ENCODE results near the gene PIP5K1C. TPM values are rescaled to one million over a fixed set of nuclear protein-coding genes. Genes with fewer than 3 reads are reported as not detected.
"Not testable (repeated sequence)": the region's sequence is repeated elsewhere in the genome, so short reads cannot be mapped to it uniquely, and the experiment has no call there.

Gene PIP5K1C
- total and polyA plus RNA-seq, 7 donors, result 8.7 to 22.4 (median 16.3) TPM

DNA sequence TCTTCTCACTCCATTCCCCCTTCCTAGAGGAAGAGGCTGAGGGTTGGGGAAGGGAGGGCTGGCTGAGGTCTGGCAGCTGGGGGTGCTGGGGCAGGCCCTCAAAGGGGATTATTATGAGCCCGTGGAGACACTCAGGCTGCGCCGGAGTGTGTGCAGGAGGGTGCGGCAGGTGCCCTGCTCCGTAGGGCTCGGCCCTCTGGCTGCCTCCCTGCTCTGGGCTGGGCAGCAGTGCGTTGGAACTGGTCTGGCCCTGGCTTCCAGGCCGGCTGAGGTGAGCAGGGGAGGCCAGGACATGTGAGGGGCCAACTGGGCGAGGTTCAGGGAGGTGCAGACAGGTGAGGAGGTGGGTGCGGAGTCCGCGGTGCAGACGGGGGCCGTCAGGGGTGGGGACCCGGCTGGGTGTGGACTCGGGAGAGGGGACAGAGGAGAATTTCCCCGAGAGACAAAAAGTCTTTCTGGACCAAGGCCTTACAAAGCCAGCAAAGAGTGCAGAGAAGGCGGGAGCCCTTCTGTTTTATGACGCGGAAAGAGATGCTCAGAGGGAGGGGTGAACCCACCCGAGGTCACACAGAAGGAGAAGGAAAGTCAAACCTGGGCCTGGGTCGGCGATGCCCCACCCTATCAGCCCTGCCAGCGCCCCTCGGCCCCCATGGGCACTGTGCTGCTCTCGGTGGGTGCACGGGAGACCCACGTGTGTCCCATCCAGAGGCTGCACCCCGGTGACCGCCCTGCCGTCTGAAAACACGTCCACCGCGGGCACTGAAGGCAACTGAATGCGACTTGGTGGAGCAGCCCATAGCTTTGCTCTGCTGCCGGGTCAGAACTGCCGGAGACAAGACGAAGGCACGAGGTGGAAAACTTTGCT lies 31.0 kb downstream of the PIP5K1C start:
- Histone ChIP-seq H3K4me3 (no peak overlapping the region), H3K9me3 (no peaks in the 10 kb centered on the region), H3K4me1 (peaks cover 36% of the 10 kb centered on the region), H3K27me3 (ENCODE audit: insufficient read depth in 3 of 3, low read length in 2 of 3) (no peaks in the 10 kb centered on the region), H3K36me3 (ENCODE audit: insufficient read depth in 1 of 2, low read depth in 1 of 2) (peaks cover 0 to 10% of the 10 kb centered on the region in 2 donors), H3K27ac (peak overlapping the region; percentile 80)
- DNase-seq (no peak), ATAC-seq (no peak)
- 71 to 80% (median 72%) methylated on average over 37 to 39 of the region's 39 CpGs for WGBS, 3 donors
- intact Hi-C loops (cut with DNase I), result no loop called here
- TF ChIP-seq, protein P1, sequence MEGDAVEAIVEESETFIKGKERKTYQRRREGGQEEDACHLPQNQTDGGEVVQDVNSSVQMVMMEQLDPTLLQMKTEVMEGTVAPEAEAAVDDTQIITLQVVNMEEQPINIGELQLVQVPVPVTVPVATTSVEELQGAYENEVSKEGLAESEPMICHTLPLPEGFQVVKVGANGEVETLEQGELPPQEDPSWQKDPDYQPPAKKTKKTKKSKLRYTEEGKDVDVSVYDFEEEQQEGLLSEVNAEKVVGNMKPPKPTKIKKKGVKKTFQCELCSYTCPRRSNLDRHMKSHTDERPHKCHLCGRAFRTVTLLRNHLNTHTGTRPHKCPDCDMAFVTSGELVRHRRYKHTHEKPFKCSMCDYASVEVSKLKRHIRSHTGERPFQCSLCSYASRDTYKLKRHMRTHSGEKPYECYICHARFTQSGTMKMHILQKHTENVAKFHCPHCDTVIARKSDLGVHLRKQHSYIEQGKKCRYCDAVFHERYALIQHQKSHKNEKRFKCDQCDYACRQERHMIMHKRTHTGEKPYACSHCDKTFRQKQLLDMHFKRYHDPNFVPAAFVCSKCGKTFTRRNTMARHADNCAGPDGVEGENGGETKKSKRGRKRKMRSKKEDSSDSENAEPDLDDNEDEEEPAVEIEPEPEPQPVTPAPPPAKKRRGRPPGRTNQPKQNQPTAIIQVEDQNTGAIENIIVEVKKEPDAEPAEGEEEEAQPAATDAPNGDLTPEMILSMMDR (IDR thresholded peaks at IDR 0.05), result no peak

DNA sequence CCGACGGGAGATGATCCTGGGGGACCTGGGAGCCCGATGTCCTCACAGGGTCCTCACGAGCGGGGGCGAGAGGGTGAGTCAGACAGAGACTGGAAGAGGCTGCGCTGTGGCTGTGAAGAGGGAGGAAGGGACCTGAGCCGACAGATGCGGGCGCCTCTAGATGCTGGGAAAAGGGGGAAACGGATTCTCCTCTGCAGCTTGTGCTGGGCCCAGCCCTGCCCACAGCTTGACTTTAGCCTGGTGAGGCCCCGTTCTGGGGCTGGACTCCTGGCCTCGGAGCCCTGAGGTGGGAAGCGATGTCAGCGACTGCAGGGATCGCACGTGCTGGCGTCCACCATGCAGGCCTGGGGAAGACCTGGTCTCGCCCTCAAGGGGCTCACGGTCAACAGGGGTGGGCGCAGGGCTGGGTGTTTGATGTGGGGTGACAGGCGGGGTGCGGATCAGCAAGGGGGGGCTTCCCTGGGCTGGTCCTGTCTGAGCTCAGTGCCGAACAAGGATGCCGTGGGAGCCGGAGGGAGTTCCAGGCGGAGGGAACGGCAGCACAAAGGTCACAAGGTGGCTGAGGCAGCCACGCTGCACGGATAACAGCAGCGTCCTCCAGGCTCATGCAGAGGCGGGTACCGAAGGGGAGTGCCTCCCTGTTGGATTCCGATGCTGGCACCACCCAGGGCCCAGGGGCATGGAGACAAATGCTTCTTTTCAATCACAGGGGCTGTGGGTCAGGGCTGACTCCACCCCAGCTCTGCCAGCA lies 31.8 kb downstream of the PIP5K1C start:
- no peak for DNase-seq
- ATAC-seq, result no peak
- Histone ChIP-seq H3K4me3 (no peak overlapping the region), H3K27ac (peak overlapping the region; percentile 80), H3K27me3 (ENCODE audit: insufficient read depth in 3 of 3, low read length in 2 of 3) (no peaks in the 10 kb centered on the region), H3K36me3 (ENCODE audit: insufficient read depth in 1 of 2, low read depth in 1 of 2) (peaks cover 0 to 18% of the 10 kb centered on the region in 2 donors), H3K4me1 (peaks cover 36% of the 10 kb centered on the region), H3K9me3 (no peaks in the 10 kb centered on the region)
- WGBS, 3 donors, result 77 to 81% (median 80%) methylated on average over 33 to 34 of the region's 34 CpGs
- intact Hi-C loops (cut with DNase I), result no loop called here
- TF ChIP-seq, protein P1 (IDR thresholded peaks at IDR 0.05), result no peak

DNA sequence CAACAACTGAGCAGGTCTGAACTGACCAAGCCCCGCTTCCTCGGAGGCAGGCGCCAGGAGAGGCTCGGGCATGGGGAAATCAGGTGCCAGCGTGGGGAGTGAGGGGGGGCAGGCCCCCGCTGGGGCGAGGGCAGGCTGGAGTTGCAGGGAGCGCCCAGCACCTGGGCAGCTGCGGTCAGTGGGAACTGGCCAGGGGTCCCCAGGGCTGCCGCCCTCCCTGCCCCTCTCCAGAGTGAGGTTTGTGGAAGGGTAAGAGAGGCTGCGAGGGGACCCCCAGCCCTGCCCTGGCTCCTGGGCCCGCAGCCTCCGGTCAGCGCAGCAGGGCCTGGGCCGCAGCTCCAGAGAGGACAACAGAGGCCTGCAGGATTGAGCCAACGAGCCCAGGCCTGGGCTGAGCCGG lies 32.5 kb downstream of the PIP5K1C start:
- Histone ChIP-seq H3K4me1 (peaks cover 36% of the 10 kb centered on the region), H3K4me3 (no peak overlapping the region), H3K36me3 (ENCODE audit: insufficient read depth in 1 of 2, low read depth in 1 of 2) (peaks cover 0 to 25% of the 10 kb centered on the region in 2 donors), H3K27me3 (ENCODE audit: insufficient read depth in 3 of 3, low read length in 2 of 3) (no peaks in the 10 kb centered on the region), H3K9me3 (no peaks in the 10 kb centered on the region), H3K27ac (peak overlapping the region; percentile 80)
- DNase-seq, result no peak
- TF ChIP-seq, protein P1 (IDR thresholded peaks at IDR 0.05), result no peak
- ATAC-seq, result no peak
- WGBS, 3 donors, result 83 to 87% (median 85%) methylated on average over 11 to 17 of the region's 17 CpGs
- intact Hi-C loops (cut with DNase I), result loop anchor here (2.0 kb wide), 2 partner anchors 33 to 153 kb away; partner anchors contain the start of gene PIP5K1C (in 2 of the 2)

DNA sequence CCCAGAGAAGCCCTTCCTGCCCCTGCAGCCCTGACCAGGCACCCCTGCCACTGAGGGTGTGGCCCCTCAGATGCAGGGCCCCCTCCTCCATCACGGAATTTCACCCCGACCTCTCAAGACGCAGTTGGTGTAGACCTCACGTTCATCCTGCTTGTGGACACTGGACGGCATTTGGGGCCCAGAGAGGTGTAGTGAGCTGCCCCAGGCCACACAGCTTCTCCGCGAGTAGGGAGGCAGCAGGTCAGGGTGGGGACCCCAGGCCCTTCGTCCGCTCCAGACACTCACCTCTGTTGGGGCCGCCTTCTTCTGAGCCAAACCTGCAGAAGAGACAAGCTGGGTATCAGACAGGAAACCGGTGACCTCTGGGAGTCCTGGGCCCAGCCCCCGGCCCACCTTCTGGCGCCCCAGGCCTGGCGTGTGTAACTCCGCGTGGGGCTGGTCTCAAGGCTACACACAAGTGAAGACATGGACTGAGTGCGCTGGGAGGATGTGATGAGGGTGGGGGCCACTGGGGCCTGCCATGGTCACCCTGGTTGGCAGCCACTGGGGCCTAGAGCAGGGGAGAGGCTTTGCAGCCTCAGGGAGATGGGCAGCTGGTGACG lies 33.1 kb downstream of the PIP5K1C start:
- H3K4me3 ChIP-seq, result no peak overlapping the region
- no peak overlapping the region for H3K27ac ChIP-seq
- peaks cover 0 to 29% of the 10 kb centered on the region in 2 donors for H3K36me3 ChIP-seq (ENCODE audit: insufficient read depth in 1 of 2, low read depth in 1 of 2)
- no peaks in the 10 kb centered on the region for H3K9me3 ChIP-seq
- H3K4me1 ChIP-seq, result peaks cover 34% of the 10 kb centered on the region
- intact Hi-C loops (cut with DNase I), result loop anchor here (2.0 kb wide), 2 partner anchors 34 to 154 kb away; partner anchors contain the start of gene PIP5K1C (in 2 of the 2)
- WGBS, 3 donors, result 89 to 91% (median 89%) methylated on average over 18 of the region's 18 CpGs
- DNase-seq (no peak), ATAC-seq (no peak)
- H3K27me3 ChIP-seq (ENCODE audit: insufficient read depth in 3 of 3, low read length in 2 of 3), result no peaks in the 10 kb centered on the region
- TF ChIP-seq, protein P1 (IDR thresholded peaks at IDR 0.05), result no peak

DNA sequence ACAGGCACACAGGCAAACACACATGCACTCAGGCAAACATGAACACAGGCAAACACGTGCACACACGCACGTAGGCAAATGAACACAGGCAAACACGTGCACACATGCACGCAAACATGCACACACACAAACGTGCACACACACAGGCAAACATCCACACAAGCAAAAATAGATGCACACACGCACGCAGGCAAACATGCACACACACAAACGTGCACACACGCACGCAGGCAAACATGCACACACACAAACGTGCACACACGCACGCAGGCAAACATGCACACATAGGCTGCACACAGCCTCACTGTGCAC lies 33.8 kb downstream of the PIP5K1C start:
- peaks cover 28% of the 10 kb centered on the region for H3K4me1 ChIP-seq
- intact Hi-C loops (cut with DNase I), result loop anchor here (2.0 kb wide), 2 partner anchors 34 to 154 kb away; partner anchors contain the start of gene PIP5K1C (in 2 of the 2)
- not testable (repeated sequence) for H3K9me3 ChIP-seq; H3K4me3 ChIP-seq; H3K27me3 ChIP-seq (ENCODE audit: insufficient read depth in 3 of 3, low read length in 2 of 3); DNase-seq; H3K27ac ChIP-seq; ATAC-seq
- peaks cover 0 to 34% of the 10 kb centered on the region in 2 donors for H3K36me3 ChIP-seq (ENCODE audit: insufficient read depth in 1 of 2, low read depth in 1 of 2)
- 89 to 94% (median 89%) methylated on average over 14 of the region's 14 CpGs for WGBS, 3 donors
